GM19372 (cell line): ENCODE results near the gene INSC.

Experiments
- ATAC-seq: cut with Tn5 transposase; IDR thresholded peaks from one replicate; pipeline ENCODE4 v1.9.1; 2021; ENCODE audit warnings: mild to moderate bottlenecking, low read depth, moderate library complexity; ENCODE audit not compliant: unreplicated experiment

INSC gene

DNA sequence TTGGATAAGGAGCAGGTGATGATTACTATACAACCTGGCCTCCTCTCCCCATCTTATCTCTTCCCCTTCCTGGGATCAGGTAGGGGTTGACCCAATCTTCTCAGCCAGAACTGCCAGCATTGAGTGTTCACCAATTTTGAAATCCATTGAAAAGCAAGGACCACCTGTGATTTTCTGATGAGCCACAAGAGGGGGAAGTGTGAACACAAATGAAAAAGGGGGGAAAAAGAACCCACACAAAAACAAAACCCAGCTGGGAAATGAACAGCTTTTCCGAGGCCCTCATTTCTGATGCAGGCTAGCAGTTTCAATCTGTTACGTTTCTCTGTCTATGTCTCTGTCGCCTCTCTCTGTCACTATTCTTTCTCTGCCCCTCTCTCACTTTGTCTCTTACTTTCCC, 161.9 kb downstream of the INSC start:
- no peak for ATAC-seq

DNA sequence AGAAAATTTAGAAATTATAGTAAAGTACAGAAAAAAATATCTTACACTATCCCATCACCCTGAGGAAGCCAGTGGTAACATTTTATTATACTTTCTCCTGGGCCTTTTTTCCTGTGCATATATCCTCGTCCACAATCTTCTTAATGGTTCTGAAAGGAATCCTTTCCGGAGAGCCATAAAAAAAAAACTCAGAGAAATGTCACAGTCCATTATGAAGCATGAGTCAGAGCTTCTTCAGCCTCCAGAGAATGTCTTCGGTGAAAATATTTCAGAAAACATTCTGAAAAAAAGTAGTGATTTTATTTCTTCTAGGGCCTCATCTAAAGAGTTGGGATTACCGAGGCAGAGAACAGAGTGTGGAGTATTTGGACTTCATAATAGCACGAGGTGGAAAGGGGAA, 163.4 kb downstream of the INSC start:
- ATAC-seq, result no peak

DNA sequence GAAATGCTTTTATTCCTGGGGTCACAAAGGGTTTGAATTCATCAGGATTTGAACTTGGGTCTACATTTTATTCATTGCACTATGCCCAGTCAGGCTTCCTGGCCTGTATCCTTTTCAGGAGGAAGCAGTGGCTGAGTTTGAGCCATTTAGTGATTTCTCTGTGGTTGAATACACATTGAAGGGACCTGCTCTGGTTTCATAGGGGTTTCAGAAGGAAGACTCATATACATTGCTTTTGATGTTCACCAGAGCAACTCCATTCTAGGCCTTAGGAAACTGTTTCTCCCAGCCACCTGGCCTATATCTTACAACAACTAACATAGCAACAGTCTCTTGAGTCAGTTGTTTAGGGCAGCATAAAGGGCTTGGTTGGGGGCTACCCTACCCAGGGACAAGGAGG, 165.7 kb downstream of the INSC start:
- no peak for ATAC-seq

GRCh38 chr11:15282754-15283153, 168.0 kb downstream of the INSC start:
- no peak for ATAC-seq

DNA sequence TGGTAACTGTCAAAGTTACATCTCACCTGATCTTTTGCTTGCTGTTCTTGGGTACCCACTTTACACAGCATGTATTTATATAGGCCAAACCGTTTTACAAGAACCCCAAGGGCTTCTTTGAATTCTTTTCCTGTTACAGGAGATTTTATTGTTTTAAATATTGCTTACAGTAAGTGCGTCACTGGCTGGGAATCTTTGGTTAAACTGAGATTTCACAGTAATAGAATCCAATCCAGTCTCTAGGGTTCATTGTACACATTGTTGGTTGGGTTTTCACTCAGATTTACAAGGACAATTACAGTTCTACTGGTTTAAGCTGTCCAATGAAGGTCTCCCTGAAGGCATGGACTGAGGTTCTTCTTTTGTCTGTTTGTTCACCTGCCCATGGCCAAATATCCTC, 171.7 kb downstream of the INSC start:
- no peak for ATAC-seq

DNA sequence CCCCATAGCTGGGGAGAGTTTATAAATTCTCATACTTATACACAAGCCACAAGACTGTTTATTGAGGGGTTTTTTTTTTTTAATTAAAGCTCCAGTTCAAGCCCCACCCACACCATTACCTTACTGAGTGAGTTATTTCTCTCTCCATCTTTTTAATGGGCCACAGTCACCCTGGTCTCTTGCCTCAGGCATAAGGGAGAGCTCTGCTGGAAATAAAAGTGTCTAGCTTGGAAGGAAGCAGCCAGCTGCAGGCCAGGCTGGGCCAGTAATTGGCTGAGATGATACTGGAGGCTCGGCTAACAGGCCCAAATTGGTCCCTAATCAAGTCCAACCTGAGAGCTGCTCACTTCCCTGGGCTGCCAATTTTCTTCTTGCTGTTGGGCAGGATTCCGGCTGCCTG, 174.1 kb downstream of the INSC start:
- no peak for ATAC-seq

- no peak for ATAC-seq
Observed at GRCh38 chr11:15289723-15290122, 175.0 kb downstream of the INSC start.

DNA sequence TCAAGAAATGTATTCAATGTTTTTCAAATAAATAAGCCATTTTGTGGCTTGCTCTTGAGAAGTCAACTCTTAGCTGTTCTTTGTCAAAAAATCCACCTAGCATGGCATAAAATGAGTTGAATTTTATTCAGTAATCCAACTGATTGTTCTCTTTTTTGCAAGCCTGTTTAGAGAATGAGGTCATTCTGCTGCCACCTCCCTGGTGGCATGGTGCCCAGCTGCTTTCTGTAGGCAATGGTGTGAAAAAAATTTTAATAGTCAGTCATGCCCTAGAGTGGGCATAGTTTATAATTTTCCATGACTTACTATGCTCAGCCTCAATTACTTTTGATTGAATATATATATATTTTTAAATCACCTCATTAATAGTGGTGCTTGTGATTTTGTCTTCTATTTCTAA, 177.2 kb downstream of the INSC start:
- ATAC-seq, result no peak

- ATAC-seq, result no peak
Observed at GRCh38 chr11:15293975-15294620, 179.4 kb downstream of the INSC start.

DNA sequence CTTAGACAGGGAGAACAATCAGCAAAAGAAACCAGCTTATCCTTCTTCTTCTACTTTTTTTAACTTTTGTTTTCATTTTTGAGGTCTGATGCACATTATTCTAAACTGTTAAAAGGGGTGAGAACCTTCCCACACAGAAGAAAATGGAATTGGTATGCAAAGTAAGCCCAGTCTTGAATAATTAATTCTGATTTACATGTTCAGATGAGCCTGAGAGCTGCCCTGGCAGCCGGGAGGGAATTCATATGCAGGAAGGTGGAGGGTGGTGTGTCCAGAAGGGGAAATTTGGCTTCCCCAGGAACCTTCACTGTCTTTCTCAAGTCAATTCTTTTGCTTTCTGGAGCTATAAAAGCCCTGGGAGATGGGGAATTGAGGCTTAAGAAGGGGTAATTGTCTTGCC, 181.0 kb downstream of the INSC start:
- ATAC-seq, result no peak
